Endodermal cell (in vitro differentiated cells): ENCODE data around the gene SPATA33. TPM values are rescaled to one million over a fixed set of nuclear protein-coding genes. Genes with fewer than 3 reads are reported as not detected.

Experiments
- DNase-seq: peaks from one replicate; pipeline ENCODE4 v3.0.0-alpha.2; 2017
- H3K27ac ChIP-seq: 2 replicates; pipeline ENCODE4 v1.5.1; 2013; ENCODE audit warnings: mild to moderate bottlenecking, low read depth, low read length, moderate library complexity
- H3K27me3 ChIP-seq: 2 replicates; pipeline ENCODE4 v1.6.1; 2013; ENCODE audit warnings: mild to moderate bottlenecking, low read length, moderate library complexity; ENCODE audit not compliant: insufficient read depth, control insufficient read depth, poor library complexity, severe bottlenecking
- H3K36me3 ChIP-seq: 2 replicates; pipeline ENCODE4 v1.7.0; 2013; ENCODE audit warnings: mild to moderate bottlenecking, low read length, moderate library complexity; ENCODE audit not compliant: control insufficient read depth, insufficient read depth
- H3K4me1 ChIP-seq: one replicate; pipeline ENCODE4 v1.7.0; 2013; ENCODE audit warnings: low read length; ENCODE audit not compliant: control insufficient read depth, insufficient read depth
- H3K4me3 ChIP-seq: 2 replicates; pipeline ENCODE4 v1.5.1; 2013; ENCODE audit warnings: mild to moderate bottlenecking, low read length, moderate library complexity
- H3K9ac ChIP-seq: 2 replicates; pipeline ENCODE4 v1.6.1; 2013; ENCODE audit warnings: mild to moderate bottlenecking, low read length, moderate library complexity; ENCODE audit not compliant: poor library complexity, severe bottlenecking; ENCODE audit errors: extremely low read depth
- H3K9me3 ChIP-seq: 2 replicates; pipeline ENCODE4 v1.6.1; 2013; ENCODE audit warnings: mild to moderate bottlenecking, low read length, moderate library complexity; ENCODE audit not compliant: control insufficient read depth
- H3K27ac Mint-ChIP-seq: 2 replicates; pipeline ENCODE4 v1.8.0; 2020; ENCODE audit warnings: mixed read lengths
- H3K27me3 Mint-ChIP-seq: 2 replicates; pipeline ENCODE4 v1.8.0; 2021; ENCODE audit warnings: mild to moderate bottlenecking, mixed read lengths; ENCODE audit not compliant: insufficient read depth
- H3K36me3 Mint-ChIP-seq: 2 replicates; pipeline ENCODE4 v1.8.0; 2020; ENCODE audit warnings: low read depth, mixed read lengths
- H3K4me1 Mint-ChIP-seq: 2 replicates; pipeline ENCODE4 v1.8.0; 2020; ENCODE audit warnings: mixed read lengths
- H3K4me3 Mint-ChIP-seq: 2 replicates; pipeline ENCODE4 v1.8.0; 2020; ENCODE audit warnings: mild to moderate bottlenecking, moderate library complexity, mixed read lengths
- H3K9me3 Mint-ChIP-seq: 2 replicates; pipeline ENCODE4 v1.8.0; 2020; ENCODE audit warnings: mild to moderate bottlenecking, mixed read lengths
- WGBS, 2 experiments: methylation state at CpG; one replicate each; pipeline versions ENCODE4 v1.1.5 to v1.1.7; 2013; ENCODE audit warnings: missing lambda C conversion rate in 2 of 2, mixed read lengths in 1 of 2; ENCODE audit not compliant: insufficient coverage in 1 of 2, insufficient read length in 1 of 2; 5-methylcytosine and 5-hydroxymethylcytosine counted together
- total RNA-seq, 2 donors: library from RNA; stranded (reverse); fragmentation: NEBNext Ultra II Directional in 1 of 2; extraction: Animal tissue kit (Norgen Biotek cat#: 25700) in 1 of 2; gene quantifications; 2 replicates in 1 of 2; 3 replicates in 1 of 2; pipeline ENCODE4 v1.2.1, GENCODE V29; 2021
- TF ChIP-seq, protein P1 (sequence below): fragments of 200-600 bp; sonication (generic); conservative IDR thresholded peaks from 2 replicates; pipeline ENCODE4 v1.5.0; 2021; ENCODE audit warnings: antibody characterized with exemption, mild to moderate bottlenecking

Gene SPATA33
- total RNA-seq, 2 donors from 2014 or later: 21.8 to 28.7 TPM

DNA sequence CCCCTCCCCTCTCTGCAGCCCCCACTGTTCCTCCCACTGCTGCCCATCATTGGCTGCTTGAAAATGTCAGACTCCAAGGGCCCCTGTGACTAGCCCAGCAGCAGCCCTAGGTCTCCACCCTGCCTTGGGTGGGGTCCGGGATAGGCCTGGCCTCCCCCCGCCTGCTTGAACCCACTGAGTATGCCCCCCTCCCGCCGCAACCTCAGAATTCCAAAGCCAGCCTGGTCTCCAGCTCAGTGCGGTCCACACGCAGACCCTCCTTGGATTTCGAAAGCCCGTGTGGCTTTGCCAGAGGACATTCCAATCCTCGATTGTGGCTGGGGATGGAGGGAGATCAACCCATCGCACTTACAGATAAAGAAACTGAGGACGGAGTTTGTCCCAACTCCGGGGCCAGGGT is 37.8 kb upstream of the SPATA33 start:
- H3K4me1 ChIP-seq: no peaks in the 10 kb centered on the region
- Mint-ChIP-seq H3K9me3 (peaks cover 2% of the 10 kb centered on the region), H3K36me3 (no peaks in the 10 kb centered on the region), H3K4me3 (no peak overlapping the region), H3K27me3 (peaks cover 20% of the 10 kb centered on the region), H3K27ac (no peak overlapping the region), H3K4me1 (no peaks in the 10 kb centered on the region)
- H3K9ac ChIP-seq: no peak overlapping the region
- no peaks in the 10 kb centered on the region for H3K36me3 ChIP-seq
- WGBS, 2 experiments: 68 to 84% methylated on average over 12 of the region's 12 CpGs
- no peaks in the 10 kb centered on the region for H3K27me3 ChIP-seq
- no peak for DNase-seq
- H3K27ac ChIP-seq: no peak overlapping the region
- H3K9me3 ChIP-seq: no peaks in the 10 kb centered on the region
- TF ChIP-seq, protein P1, sequence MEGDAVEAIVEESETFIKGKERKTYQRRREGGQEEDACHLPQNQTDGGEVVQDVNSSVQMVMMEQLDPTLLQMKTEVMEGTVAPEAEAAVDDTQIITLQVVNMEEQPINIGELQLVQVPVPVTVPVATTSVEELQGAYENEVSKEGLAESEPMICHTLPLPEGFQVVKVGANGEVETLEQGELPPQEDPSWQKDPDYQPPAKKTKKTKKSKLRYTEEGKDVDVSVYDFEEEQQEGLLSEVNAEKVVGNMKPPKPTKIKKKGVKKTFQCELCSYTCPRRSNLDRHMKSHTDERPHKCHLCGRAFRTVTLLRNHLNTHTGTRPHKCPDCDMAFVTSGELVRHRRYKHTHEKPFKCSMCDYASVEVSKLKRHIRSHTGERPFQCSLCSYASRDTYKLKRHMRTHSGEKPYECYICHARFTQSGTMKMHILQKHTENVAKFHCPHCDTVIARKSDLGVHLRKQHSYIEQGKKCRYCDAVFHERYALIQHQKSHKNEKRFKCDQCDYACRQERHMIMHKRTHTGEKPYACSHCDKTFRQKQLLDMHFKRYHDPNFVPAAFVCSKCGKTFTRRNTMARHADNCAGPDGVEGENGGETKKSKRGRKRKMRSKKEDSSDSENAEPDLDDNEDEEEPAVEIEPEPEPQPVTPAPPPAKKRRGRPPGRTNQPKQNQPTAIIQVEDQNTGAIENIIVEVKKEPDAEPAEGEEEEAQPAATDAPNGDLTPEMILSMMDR: no peak
- H3K4me3 ChIP-seq: no peak overlapping the region

DNA sequence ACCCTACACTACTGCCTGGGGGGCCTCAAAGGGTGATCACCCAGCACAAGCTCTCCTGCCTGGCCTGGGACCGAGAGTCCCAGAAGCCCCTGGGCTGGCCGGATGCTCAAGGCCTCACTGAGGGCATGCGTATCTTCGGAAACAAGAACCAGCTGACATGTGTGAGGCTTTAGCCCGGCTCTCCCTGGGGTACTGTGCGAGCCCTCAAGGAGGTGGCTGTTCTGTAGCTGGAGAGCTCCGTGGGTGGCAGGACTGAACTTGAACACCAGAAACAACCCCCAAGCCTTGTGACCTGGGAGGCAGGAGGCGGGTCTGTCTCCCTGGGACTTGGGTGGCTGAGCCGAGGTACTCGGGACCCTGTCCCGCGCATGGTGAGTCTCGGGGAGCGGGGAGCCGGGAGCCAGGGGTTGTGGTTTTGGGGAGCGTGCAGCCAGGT is 37.2 kb upstream of the SPATA33 start:
- 88 to 91% methylated on average over 14 to 16 of the region's 16 CpGs for WGBS, 2 experiments
- H3K27me3 ChIP-seq: no peaks in the 10 kb centered on the region
- H3K4me1 Mint-ChIP-seq: peaks cover 4% of the 10 kb centered on the region
- H3K9me3 Mint-ChIP-seq: peaks cover 2% of the 10 kb centered on the region
- DNase-seq: no peak
- no peaks in the 10 kb centered on the region for H3K9me3 ChIP-seq
- no peaks in the 10 kb centered on the region for H3K4me1 ChIP-seq
- TF ChIP-seq, protein P1: no peak
- no peak overlapping the region for H3K27ac ChIP-seq
- H3K36me3 Mint-ChIP-seq: no peaks in the 10 kb centered on the region
- no peaks in the 10 kb centered on the region for H3K36me3 ChIP-seq
- no peak overlapping the region for H3K4me3 Mint-ChIP-seq
- H3K27me3 Mint-ChIP-seq: peaks cover 24% of the 10 kb centered on the region
- no peak overlapping the region for H3K9ac ChIP-seq
- H3K27ac Mint-ChIP-seq: no peak overlapping the region
- no peak overlapping the region for H3K4me3 ChIP-seq

DNA sequence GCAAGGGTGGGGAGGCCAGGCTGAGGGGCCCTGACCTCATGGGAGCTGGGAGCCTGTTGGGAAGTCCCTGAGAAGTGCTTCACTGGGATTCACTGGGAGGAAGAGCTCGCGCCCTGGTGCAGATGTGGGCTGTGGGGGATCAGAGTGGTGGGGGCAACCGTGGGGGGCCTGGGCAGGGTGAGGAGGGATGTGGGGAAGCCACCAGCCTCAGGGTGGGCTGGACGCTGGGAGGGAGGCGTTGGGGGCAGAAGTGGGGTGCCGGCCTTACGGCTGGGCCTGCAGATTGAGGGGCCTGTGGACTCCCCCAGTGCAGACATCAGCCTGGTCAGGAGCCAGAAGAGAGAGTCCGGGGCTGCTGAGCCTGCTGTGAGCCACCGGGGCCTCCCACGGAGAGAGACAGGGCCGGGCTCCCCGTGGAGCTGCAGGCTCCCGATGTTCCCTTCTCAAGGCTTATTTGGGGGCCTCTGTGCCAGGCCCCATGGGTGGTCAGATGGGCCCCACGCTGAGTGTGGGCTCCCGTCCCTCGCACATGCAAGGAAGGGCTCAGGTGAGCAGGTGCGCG is 36.4 kb upstream of the SPATA33 start:
- DNase-seq: no peak
- Mint-ChIP-seq H3K36me3 (no peaks in the 10 kb centered on the region), H3K27me3 (peaks cover 26% of the 10 kb centered on the region), H3K27ac (no peak overlapping the region), H3K9me3 (peaks cover 2% of the 10 kb centered on the region), H3K4me1 (peaks cover 5% of the 10 kb centered on the region), H3K4me3 (no peak overlapping the region)
- H3K4me1 ChIP-seq: no peaks in the 10 kb centered on the region
- no peak overlapping the region for H3K4me3 ChIP-seq
- no peaks in the 10 kb centered on the region for H3K36me3 ChIP-seq
- no peaks in the 10 kb centered on the region for H3K9me3 ChIP-seq
- no peaks in the 10 kb centered on the region for H3K27me3 ChIP-seq
- 90 to 92% methylated on average over 7 to 18 of the region's 18 CpGs for WGBS, 2 experiments
- no peak overlapping the region for H3K9ac ChIP-seq
- TF ChIP-seq, protein P1: no peak
- no peak overlapping the region for H3K27ac ChIP-seq
